PFSK-1 (cell line): ENCODE results near the gene FOXO1.

Experiments
- FOXP2 ChIP-seq: optimal IDR thresholded peaks from 2 replicates; pipeline ENCODE3; 2011; ENCODE audit warnings: borderline replicate concordance, control low read depth, inconsistent platforms; ENCODE audit not compliant: insufficient read depth; ENCODE audit errors: extremely low read length, extremely low read depth
- POLR2AphosphoS5 ChIP-seq: IDR thresholded peaks from 2 replicates; pipeline ENCODE4 v1.6.1; 2012; ENCODE audit warnings: low read depth, mild to moderate bottlenecking, control low read depth, low read length, moderate library complexity
- SIN3A ChIP-seq: IDR thresholded peaks from 2 replicates; pipeline ENCODE4 v1.6.1; 2012; ENCODE audit warnings: mild to moderate bottlenecking, low read length, moderate library complexity, borderline replicate concordance; ENCODE audit not compliant: insufficient read depth
- TAF1 ChIP-seq: IDR thresholded peaks from 2 replicates; pipeline ENCODE4 v1.6.1; 2012; ENCODE audit warnings: low read length, control low read depth, borderline replicate concordance; ENCODE audit not compliant: insufficient read depth
- TF ChIP-seq, protein P1 (sequence below), 2 experiments: IDR thresholded peaks; 2 replicates each; pipeline versions ENCODE4 v1.6.1 to v1.8.0; 2011 to 2012; ENCODE audit warnings: low read depth in 2 of 2, low read length in 2 of 2, control low read depth in 1 of 2, inconsistent platforms in 1 of 2, mild to moderate bottlenecking in 1 of 2, moderate library complexity in 1 of 2; ENCODE audit not compliant: insufficient read depth in 1 of 2

FOXO1 gene

GRCh38 chr13:40679480-40679985, 13.1 kb upstream of the FOXO1 start:
- TF ChIP-seq, protein P1, sequence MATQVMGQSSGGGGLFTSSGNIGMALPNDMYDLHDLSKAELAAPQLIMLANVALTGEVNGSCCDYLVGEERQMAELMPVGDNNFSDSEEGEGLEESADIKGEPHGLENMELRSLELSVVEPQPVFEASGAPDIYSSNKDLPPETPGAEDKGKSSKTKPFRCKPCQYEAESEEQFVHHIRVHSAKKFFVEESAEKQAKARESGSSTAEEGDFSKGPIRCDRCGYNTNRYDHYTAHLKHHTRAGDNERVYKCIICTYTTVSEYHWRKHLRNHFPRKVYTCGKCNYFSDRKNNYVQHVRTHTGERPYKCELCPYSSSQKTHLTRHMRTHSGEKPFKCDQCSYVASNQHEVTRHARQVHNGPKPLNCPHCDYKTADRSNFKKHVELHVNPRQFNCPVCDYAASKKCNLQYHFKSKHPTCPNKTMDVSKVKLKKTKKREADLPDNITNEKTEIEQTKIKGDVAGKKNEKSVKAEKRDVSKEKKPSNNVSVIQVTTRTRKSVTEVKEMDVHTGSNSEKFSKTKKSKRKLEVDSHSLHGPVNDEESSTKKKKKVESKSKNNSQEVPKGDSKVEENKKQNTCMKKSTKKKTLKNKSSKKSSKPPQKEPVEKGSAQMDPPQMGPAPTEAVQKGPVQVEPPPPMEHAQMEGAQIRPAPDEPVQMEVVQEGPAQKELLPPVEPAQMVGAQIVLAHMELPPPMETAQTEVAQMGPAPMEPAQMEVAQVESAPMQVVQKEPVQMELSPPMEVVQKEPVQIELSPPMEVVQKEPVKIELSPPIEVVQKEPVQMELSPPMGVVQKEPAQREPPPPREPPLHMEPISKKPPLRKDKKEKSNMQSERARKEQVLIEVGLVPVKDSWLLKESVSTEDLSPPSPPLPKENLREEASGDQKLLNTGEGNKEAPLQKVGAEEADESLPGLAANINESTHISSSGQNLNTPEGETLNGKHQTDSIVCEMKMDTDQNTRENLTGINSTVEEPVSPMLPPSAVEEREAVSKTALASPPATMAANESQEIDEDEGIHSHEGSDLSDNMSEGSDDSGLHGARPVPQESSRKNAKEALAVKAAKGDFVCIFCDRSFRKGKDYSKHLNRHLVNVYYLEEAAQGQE (IDR thresholded peaks at IDR 0.05; ENCODE audit: insufficient read depth in 1 of 2, low read depth in 2 of 2, low read length in 2 of 2) = no peak
- no peak for TF ChIP-seq FOXP2
- no peak for TF ChIP-seq SIN3A
- TF ChIP-seq POLR2AphosphoS5 = no peak
- no peak for TF ChIP-seq TAF1

GRCh38 chr13:40677064-40677463, 10.6 kb upstream of the FOXO1 start:
- TF ChIP-seq POLR2AphosphoS5 (no peak), SIN3A (no peak), FOXP2 (no peak)
- TF ChIP-seq, protein P1 (IDR thresholded peaks at IDR 0.05; ENCODE audit: insufficient read depth in 1 of 2, low read depth in 2 of 2, low read length in 2 of 2) = no peak

- TF ChIP-seq, protein P1 (IDR thresholded peaks at IDR 0.05; ENCODE audit: insufficient read depth in 1 of 2, low read depth in 2 of 2, low read length in 2 of 2) = no peak
- TF ChIP-seq POLR2AphosphoS5 (no peak), TAF1 (no peak), FOXP2 (no peak), SIN3A (no peak)
Observed at GRCh38 chr13:40676007-40676406, 9.6 kb upstream of the FOXO1 start.

DNA sequence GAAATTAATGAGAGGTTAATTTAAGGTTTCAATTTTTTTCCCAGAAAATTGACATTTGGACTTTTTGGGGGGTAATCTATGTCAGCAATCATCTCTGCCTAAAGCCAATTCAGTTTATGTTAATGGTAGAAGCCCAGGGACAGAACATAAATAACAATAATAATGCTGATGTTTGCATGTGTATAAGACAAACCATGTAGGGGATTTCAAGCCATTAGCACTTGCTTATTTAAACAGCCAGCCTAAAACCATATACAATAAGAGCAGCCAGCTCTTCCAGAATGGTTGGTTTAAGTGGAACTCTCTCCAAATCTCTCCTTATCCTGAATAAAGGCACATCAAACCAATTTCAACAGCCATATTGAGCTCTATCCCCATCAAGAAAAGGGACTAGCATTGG, 7.0 kb upstream of the FOXO1 start:
- no peak for TF ChIP-seq FOXP2
- TF ChIP-seq POLR2AphosphoS5 = no peak
- no peak for TF ChIP-seq TAF1
- TF ChIP-seq, protein P1 (IDR thresholded peaks at IDR 0.05; ENCODE audit: insufficient read depth in 1 of 2, low read depth in 2 of 2, low read length in 2 of 2) = no peak
- no peak for TF ChIP-seq SIN3A

DNA sequence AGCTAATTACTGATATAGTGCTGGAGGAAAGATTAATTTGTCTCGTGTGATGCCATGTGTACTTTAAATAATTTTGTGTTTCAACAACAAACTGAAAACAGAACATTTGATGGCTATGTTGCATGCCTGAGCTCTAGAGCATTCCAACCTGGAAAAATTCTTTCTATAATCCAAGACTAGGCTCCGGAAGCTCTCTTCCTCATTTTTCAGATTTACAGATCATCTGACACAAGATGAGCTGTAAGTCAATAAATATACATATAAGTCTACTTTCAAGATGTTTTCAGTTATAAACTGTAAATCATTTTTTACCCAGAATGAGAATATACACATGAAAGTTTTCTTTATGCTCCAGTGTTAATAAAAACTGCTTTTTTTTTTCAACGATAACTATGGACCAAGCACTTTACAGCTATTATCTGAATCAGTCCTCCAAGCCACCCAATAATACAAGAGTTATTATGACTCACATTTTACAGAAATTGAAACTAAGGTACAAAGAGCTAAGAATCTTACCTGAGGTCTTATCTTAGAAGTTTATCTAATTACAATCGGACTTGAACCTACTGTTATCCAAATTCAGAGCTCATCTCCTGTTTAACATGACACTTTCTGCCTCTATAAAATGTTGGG, 6.4 kb upstream of the FOXO1 start:
- TF ChIP-seq, protein P1 (IDR thresholded peaks at IDR 0.05; ENCODE audit: insufficient read depth in 1 of 2, low read depth in 2 of 2, low read length in 2 of 2) = no peak
- TF ChIP-seq POLR2AphosphoS5 = no peak
